ELR (cell line): ENCODE results near the gene OR10AD1.
A peak's percentile ranks its signal among the peaks of the same experiment; 100 is the strongest.
"Not testable (repeated sequence)": the region's sequence is repeated elsewhere in the genome, so short reads cannot be mapped to it uniquely, and the experiment has no call there.

Experiments
- DNase-seq: peaks from one replicate; pipeline ENCODE4 v3.0.0-alpha.2; 2015; ENCODE audit warnings: low read depth

Gene OR10AD1

DNA sequence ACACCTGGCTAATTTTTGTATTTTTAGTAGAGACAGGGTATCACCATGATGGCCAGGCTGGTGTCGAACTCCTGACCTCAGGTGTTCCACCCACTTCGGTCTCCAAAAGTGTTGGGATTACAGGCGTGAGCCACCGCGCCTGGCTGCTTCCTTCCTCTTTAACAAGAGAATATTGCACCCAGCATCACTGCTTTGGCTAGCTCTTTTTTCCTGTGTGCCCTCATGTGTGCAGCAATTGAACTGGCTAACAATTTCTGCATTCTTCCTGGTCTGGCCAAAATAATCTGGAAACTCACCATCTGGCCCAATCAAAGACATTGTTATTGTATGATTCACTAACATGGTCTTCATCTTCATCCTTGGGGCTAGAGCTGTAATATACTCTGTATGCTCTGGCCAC lies 43.0 kb downstream of the OR10AD1 start:
- no peak for DNase-seq

GRCh38 chr12:48157889-48158370 lies 45.2 kb downstream of the OR10AD1 start:
- no peak for DNase-seq

- DNase-seq = peak; percentile 98
Observed at GRCh38 chr12:48157018-48157888, 45.8 kb downstream of the OR10AD1 start, which contains the start of gene ASB8. Gene ASB8 (minus strand): TSS chr12:48157515. CDS start chr12:48153496, 4,019 bp downstream.

DNA sequence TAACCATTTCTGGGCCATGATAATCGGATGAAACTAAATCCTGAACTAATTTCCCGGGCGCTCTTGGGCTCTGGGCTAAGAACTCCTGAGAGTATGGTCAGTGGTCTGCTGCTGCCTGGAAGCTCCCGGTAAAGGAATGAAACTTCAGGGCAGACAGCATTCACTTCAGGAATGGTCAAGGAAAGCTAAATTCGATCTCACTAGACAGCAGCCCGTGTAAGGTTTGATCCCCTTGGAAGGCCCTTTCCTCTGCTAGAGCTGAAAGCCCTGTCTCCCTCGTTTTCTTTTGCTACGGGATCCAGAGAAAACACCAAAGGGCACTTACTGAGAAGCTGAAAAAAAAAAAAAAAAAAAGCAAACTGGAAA lies 46.5 kb downstream of the OR10AD1 start:
- DNase-seq = no peak

GRCh38 chr12:48155786-48156185 lies 47.3 kb downstream of the OR10AD1 start:
- DNase-seq = not testable (repeated sequence)
